RWPE2 (cell line): ENCODE measurements around the gene GNG4.
"Not testable (repeated sequence)": the region's sequence is repeated elsewhere in the genome, so short reads cannot be mapped to it uniquely, and the experiment has no call there.

Experiments
- ATAC-seq: fragments of 200-7000 bp; cut with Tn5 transposase; 3 replicates; pipeline ENCODE4 v1.9.1; 2021; ENCODE audit warnings: low read depth
- DNase-seq: peaks from one replicate; pipeline ENCODE4 v3.0.0-alpha.2; 2020; ENCODE audit warnings: low spot score
- H3K27ac ChIP-seq: fragments of 450-650 bp; 2 replicates; pipeline ENCODE4 v1.5.1; 2017; ENCODE audit warnings: mild to moderate bottlenecking; ENCODE audit not compliant: poor library complexity, severe bottlenecking
- H3K27me3 ChIP-seq: fragments of 250-450 bp; sonication (Bioruptor Pico); 2 replicates; pipeline ENCODE4 v1.5.1; 2021; ENCODE audit warnings: mild to moderate bottlenecking, moderate library complexity; ENCODE audit not compliant: insufficient read depth, poor library complexity, severe bottlenecking
- H3K36me3 ChIP-seq: fragments of 250-450 bp; sonication (Bioruptor Pico); 2 replicates; pipeline ENCODE4 v1.5.1; 2020; ENCODE audit warnings: low read depth, mild to moderate bottlenecking, moderate library complexity
- H3K4me1 ChIP-seq: fragments of 250-450 bp; sonication (Bioruptor Pico); 2 replicates; pipeline ENCODE4 v1.5.1; 2021; ENCODE audit warnings: mild to moderate bottlenecking, moderate library complexity; ENCODE audit not compliant: insufficient read depth, poor library complexity, severe bottlenecking
- H3K4me3 ChIP-seq: fragments of 250-450 bp; sonication (Bioruptor Pico); 2 replicates; pipeline ENCODE4 v1.5.1; 2021; ENCODE audit warnings: mild to moderate bottlenecking, moderate library complexity; ENCODE audit not compliant: severe bottlenecking
- H3K9me3 ChIP-seq: fragments of 250-450 bp; sonication (Bioruptor Pico); 2 replicates; pipeline ENCODE4 v1.5.1; 2021; ENCODE audit warnings: mild to moderate bottlenecking, moderate library complexity; ENCODE audit not compliant: severe bottlenecking
- TF ChIP-seq, protein P1 (sequence below): fragments of 450-650 bp; IDR thresholded peaks from one replicate; pipeline ENCODE4 v1.5.1; 2017; ENCODE audit warnings: mild to moderate bottlenecking, moderate library complexity; ENCODE audit not compliant: poor library complexity, severe bottlenecking

The GNG4 gene

DNA sequence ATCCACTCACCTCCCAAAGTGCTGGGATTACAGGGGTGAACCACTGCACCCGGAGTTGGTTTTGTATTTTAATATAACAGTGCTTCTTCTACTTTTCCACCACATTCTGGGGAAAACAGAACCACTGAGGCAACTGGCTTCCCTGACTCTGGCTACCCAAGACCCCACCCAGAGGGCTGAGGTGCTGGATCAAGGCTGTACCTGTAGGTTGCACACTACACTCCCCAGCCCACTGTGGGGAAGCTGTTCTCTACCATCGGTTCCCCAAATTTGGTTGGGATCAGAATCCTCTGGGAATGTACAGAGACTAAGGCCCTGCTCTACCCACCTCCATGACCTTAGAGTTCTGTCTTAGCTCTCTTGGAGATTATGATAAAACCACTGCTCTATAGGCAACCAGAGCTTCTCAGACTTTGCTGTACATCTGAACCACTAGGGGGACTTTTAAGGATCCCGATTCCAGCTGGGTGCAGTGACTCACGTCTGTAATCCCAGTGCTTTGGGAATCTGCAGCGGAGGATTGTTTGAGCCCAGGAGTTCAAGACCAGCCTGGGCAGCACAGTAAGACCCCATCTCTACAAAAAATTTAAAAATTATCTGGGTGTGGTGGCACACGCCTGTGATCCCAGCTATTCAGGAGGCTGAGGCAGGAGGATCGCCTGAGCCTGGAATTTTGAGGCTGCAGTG is 51.6 kb downstream of the GNG4 start:
- H3K27me3 ChIP-seq, result no peaks in the 10 kb centered on the region
- no peak for DNase-seq
- peak; percentile 56; the same call in 1 of the 3 replicates for ATAC-seq
- H3K36me3 ChIP-seq, result no peaks in the 10 kb centered on the region
- no peak overlapping the region for H3K27ac ChIP-seq
- TF ChIP-seq, protein P1, sequence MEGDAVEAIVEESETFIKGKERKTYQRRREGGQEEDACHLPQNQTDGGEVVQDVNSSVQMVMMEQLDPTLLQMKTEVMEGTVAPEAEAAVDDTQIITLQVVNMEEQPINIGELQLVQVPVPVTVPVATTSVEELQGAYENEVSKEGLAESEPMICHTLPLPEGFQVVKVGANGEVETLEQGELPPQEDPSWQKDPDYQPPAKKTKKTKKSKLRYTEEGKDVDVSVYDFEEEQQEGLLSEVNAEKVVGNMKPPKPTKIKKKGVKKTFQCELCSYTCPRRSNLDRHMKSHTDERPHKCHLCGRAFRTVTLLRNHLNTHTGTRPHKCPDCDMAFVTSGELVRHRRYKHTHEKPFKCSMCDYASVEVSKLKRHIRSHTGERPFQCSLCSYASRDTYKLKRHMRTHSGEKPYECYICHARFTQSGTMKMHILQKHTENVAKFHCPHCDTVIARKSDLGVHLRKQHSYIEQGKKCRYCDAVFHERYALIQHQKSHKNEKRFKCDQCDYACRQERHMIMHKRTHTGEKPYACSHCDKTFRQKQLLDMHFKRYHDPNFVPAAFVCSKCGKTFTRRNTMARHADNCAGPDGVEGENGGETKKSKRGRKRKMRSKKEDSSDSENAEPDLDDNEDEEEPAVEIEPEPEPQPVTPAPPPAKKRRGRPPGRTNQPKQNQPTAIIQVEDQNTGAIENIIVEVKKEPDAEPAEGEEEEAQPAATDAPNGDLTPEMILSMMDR, result peak; percentile 4
- no peak overlapping the region for H3K4me3 ChIP-seq
- H3K4me1 ChIP-seq, result no peaks in the 10 kb centered on the region
- H3K9me3 ChIP-seq, result no peaks in the 10 kb centered on the region

DNA sequence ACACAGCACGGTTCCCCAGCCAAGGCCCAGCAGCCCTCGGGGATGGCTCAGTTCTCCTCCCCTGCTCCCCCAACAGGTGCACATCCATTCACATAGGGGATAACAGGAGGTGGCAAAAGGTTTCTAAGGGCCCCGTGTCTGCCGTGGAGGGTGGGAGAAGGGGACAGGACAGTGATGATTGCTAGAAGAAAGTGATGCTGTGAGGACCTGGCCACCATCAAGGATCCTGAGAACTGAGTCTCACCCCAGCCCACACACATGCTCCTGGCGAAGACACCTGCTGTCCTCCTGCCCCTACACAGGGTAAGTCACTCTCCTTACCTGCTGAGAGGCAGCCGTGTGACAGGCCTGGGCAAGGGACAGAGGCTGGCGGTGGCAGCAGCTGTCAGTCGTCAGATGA is 54.5 kb downstream of the GNG4 start:
- ATAC-seq (no peak), DNase-seq (no peak)
- no peak overlapping the region for H3K27ac ChIP-seq
- no peak overlapping the region for H3K4me3 ChIP-seq
- H3K36me3 ChIP-seq, result no peaks in the 10 kb centered on the region
- TF ChIP-seq, protein P1, result no peak
- no peaks in the 10 kb centered on the region for H3K27me3 ChIP-seq
- no peaks in the 10 kb centered on the region for H3K4me1 ChIP-seq
- H3K9me3 ChIP-seq, result no peaks in the 10 kb centered on the region

DNA sequence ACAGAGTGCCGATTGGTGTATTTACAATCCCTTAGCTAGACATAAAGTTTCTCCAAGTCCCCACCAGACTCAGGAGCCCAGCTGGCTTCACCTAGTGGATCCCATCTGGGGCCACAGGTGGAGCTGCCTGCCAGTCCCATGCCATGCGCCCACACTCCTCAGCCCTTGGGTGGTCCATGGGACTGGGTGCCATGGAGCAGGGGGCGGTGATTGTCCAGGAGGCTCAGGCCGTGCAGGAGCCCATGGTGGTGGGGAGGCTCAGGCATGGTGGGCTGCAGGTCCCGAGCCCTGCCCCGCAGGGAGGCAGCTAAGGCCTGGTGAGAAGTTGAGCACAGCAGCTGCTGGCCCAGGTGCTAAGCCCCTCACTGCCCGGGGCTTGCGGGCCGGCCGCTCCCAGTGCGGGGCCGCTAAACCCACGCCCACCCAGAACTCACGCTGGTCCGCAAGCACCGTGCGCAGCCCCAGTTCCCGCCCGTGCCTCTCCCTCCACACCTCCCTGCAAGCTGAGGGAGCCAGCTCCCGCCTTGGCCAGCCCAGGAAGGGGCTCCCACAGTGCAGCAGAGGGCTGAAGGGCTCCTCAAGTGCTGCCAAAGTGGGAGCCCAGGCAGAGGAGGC is 55.2 kb downstream of the GNG4 start:
- not testable (repeated sequence) for H3K4me1 ChIP-seq, DNase-seq, ATAC-seq

DNA sequence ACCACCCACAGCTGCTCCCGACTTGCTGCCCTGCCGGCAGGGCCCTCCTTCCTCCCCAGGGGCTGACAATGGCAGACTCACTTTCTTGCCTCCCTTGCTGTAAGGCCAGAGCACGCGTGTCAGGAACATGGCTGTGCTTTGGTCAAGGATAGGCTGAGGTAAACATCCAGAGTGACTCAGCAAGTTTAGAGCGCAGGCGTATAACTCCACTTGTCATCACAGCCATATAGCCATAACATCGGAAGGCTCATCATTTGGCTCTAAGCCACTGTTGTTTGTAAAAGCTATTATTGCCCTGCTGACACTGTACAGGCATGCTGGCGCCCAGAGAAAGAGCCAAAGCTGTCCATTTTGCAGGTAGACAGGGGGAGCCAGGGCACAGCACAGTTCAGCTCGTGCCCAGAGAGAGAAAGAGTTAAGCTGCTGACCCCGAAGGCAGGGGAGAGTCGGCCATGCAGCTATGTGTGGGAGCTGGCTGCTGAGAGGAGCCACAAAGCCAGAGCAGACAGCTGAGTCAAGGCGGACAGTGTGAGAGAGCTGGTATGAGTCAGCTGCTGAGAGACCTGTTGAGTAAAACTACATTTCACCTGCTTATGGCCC is 60.6 kb downstream of the GNG4 start:
- H3K36me3 ChIP-seq, result no peaks in the 10 kb centered on the region
- no peaks in the 10 kb centered on the region for H3K27me3 ChIP-seq
- TF ChIP-seq, protein P1, result no peak
- no peak overlapping the region for H3K27ac ChIP-seq
- ATAC-seq (peak; percentile 53; the same call in 1 of the 3 replicates), DNase-seq (no peak)
- no peak overlapping the region for H3K4me3 ChIP-seq
- H3K4me1 ChIP-seq, result no peaks in the 10 kb centered on the region
- H3K9me3 ChIP-seq, result no peaks in the 10 kb centered on the region

More for the DNA sequence above, 55.2 kb downstream of the GNG4 start:
- not testable (repeated sequence) for H3K4me3 ChIP-seq, H3K27ac ChIP-seq, H3K9me3 ChIP-seq, H3K36me3 ChIP-seq, H3K27me3 ChIP-seq

DNA sequence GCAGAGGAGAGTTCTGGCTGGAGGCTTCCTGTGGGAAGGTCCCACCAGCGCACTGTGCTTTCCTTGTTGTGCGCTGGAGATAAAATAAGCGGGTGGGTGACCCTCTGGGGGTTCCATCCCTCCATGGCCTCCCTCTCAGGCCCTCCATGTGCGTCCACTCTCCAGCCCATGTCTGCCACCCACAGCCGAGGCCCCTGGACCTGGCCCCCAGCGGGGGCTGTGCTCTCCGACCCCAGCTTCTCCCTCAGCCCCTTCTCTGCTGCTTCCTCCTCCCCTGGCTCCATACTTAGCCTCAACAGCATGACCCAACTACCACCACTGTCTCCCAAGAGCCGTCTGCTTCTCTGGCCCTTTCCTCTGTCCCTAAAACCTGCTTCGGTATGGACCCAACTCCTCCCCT is 61.4 kb downstream of the GNG4 start:
- ATAC-seq, result no peak
- Histone ChIP-seq H3K4me3 (no peak overlapping the region), H3K4me1 (no peaks in the 10 kb centered on the region), H3K36me3 (no peaks in the 10 kb centered on the region), H3K9me3 (no peaks in the 10 kb centered on the region), H3K27me3 (no peaks in the 10 kb centered on the region), H3K27ac (no peak overlapping the region)
- no peak for DNase-seq
- TF ChIP-seq, protein P1, result no peak
